Neural cell (in vitro differentiated cells): ENCODE measurements around the gene C19orf85.

ENCODE experiments used
- EP300 ChIP-seq: fragments of 450-650 bp; conservative IDR thresholded peaks from 2 replicates; pipeline ENCODE4 v1.6.1; 2014; ENCODE audit warnings: antibody characterized with exemption, mild to moderate bottlenecking, moderate library complexity; ENCODE audit not compliant: poor library complexity, severe bottlenecking
- TF ChIP-seq, protein P1 (sequence below): fragments of 450-650 bp; IDR thresholded peaks from 2 replicates; pipeline ENCODE4 v1.5.1; 2014; ENCODE audit warnings: antibody characterized with exemption, mild to moderate bottlenecking, moderate library complexity; ENCODE audit not compliant: poor library complexity, severe bottlenecking
- TF ChIP-seq, protein P2 (sequence below): IDR thresholded peaks from 2 replicates; pipeline ENCODE4 v1.6.1; 2012; ENCODE audit warnings: borderline replicate concordance

DNA sequence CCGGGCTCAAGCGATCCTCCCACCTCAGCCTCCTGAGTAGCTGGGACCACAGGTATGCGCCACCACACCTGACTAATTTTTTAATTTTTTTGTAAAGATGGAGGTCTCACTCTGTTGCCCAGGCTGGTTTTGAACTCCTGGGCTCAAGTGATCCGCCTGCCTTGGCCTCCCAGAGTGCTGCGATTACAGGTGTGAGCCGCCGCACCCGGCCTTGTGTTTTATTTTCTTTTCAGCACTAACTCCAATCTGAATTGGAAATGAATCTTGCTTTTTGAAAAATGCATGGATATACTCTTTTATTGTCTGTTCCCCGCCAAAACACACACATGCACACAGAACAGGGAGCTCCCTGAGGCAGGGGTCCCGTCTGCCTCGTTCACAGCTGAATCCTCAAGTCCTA lies 1.8 kb downstream of the C19orf85 start:
- TF ChIP-seq, protein P1, sequence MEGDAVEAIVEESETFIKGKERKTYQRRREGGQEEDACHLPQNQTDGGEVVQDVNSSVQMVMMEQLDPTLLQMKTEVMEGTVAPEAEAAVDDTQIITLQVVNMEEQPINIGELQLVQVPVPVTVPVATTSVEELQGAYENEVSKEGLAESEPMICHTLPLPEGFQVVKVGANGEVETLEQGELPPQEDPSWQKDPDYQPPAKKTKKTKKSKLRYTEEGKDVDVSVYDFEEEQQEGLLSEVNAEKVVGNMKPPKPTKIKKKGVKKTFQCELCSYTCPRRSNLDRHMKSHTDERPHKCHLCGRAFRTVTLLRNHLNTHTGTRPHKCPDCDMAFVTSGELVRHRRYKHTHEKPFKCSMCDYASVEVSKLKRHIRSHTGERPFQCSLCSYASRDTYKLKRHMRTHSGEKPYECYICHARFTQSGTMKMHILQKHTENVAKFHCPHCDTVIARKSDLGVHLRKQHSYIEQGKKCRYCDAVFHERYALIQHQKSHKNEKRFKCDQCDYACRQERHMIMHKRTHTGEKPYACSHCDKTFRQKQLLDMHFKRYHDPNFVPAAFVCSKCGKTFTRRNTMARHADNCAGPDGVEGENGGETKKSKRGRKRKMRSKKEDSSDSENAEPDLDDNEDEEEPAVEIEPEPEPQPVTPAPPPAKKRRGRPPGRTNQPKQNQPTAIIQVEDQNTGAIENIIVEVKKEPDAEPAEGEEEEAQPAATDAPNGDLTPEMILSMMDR: no peak
- TF ChIP-seq, protein P2, sequence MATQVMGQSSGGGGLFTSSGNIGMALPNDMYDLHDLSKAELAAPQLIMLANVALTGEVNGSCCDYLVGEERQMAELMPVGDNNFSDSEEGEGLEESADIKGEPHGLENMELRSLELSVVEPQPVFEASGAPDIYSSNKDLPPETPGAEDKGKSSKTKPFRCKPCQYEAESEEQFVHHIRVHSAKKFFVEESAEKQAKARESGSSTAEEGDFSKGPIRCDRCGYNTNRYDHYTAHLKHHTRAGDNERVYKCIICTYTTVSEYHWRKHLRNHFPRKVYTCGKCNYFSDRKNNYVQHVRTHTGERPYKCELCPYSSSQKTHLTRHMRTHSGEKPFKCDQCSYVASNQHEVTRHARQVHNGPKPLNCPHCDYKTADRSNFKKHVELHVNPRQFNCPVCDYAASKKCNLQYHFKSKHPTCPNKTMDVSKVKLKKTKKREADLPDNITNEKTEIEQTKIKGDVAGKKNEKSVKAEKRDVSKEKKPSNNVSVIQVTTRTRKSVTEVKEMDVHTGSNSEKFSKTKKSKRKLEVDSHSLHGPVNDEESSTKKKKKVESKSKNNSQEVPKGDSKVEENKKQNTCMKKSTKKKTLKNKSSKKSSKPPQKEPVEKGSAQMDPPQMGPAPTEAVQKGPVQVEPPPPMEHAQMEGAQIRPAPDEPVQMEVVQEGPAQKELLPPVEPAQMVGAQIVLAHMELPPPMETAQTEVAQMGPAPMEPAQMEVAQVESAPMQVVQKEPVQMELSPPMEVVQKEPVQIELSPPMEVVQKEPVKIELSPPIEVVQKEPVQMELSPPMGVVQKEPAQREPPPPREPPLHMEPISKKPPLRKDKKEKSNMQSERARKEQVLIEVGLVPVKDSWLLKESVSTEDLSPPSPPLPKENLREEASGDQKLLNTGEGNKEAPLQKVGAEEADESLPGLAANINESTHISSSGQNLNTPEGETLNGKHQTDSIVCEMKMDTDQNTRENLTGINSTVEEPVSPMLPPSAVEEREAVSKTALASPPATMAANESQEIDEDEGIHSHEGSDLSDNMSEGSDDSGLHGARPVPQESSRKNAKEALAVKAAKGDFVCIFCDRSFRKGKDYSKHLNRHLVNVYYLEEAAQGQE: no peak
- no peak for TF ChIP-seq EP300
